IMR-90 (cell line): ENCODE measurements around the gene GPRIN3. TPM values are rescaled to one million over a fixed set of nuclear protein-coding genes. Genes with fewer than 3 reads are reported as not detected.
A peak's percentile ranks its signal among the peaks of the same experiment; 100 is the strongest.

Experiments
- ATAC-seq: fragments of 200-7000 bp; cut with Tn5 transposase; 2 replicates; pipeline ENCODE4 v1.9.1; 2020; ENCODE audit warnings: low read depth, mild to moderate bottlenecking, moderate library complexity
- BruUV-seq: library from RNA; stranded (reverse); fragments of 400-500 nt; replicated peaks from 2 replicates; lab custom pipeline; 2021; lab: Mats Ljungman, UMichigan
- CTCF ChIA-PET: fragments of 300-600 bp; formaldehyde crosslinking; extraction: SDS; loops from one replicate; lab custom pipeline; 2021; ENCODE audit warnings: antibody characterized with exemption; lab: Yijun Ruan, JAX
- POLR2A ChIA-PET: fragments of 300-600 bp; sonication (Branson Sonifier 250); formaldehyde crosslinking; loops from one replicate; lab custom pipeline; 2022; ENCODE audit warnings: antibody characterized with exemption; ENCODE audit not compliant: unreplicated experiment; lab: Charles Lee
- DNase-seq: peaks from one replicate; pipeline ENCODE4 v3.0.0; 2013
- H2AFZ ChIP-seq: replicated peaks from 2 replicates; pipeline ENCODE3; 2013; ENCODE audit warnings: low read length, mild to moderate bottlenecking; ENCODE audit not compliant: poor library complexity
- H2AK5ac ChIP-seq: 2 replicates; pipeline ENCODE4 v1.6.1; 2013; ENCODE audit warnings: low read depth, low read length, inconsistent platforms
- H2AK9ac ChIP-seq: replicated peaks from 2 replicates; pipeline ENCODE3; 2013; ENCODE audit warnings: mild to moderate bottlenecking, low read depth, low read length, moderate library complexity; ENCODE audit not compliant: poor library complexity
- H2BK120ac ChIP-seq: 2 replicates; pipeline ENCODE4 v1.6.1; 2013; ENCODE audit warnings: low read depth, low read length, inconsistent platforms
- H2BK15ac ChIP-seq: 3 replicates; pipeline ENCODE4 v1.6.1; 2013; ENCODE audit warnings: low read depth, low read length, inconsistent platforms
- H2BK20ac ChIP-seq: 2 replicates; pipeline ENCODE4 v1.6.1; 2013; ENCODE audit warnings: low read depth, mild to moderate bottlenecking, inconsistent platforms, low read length, moderate library complexity
- H2BK5ac ChIP-seq: 2 replicates; pipeline ENCODE4 v1.6.1; 2013; ENCODE audit warnings: mild to moderate bottlenecking, low read depth, low read length, inconsistent platforms; ENCODE audit not compliant: poor library complexity, severe bottlenecking
- H3K14ac ChIP-seq: replicated peaks from 2 replicates; pipeline ENCODE4 v1.6.1; 2013; ENCODE audit warnings: low read depth, low read length, inconsistent platforms
- H3K18ac ChIP-seq: 2 replicates; pipeline ENCODE4 v1.6.1; 2013; ENCODE audit warnings: low read depth, low read length, control low read depth
- H3K23ac ChIP-seq: 2 replicates; pipeline ENCODE4 v1.6.1; 2013; ENCODE audit warnings: low read depth, low read length, inconsistent platforms
- H3K27ac ChIP-seq: 2 replicates; pipeline ENCODE4 v1.5.1; 2013; ENCODE audit warnings: mild to moderate bottlenecking, control low read depth, low read length; ENCODE audit not compliant: insufficient read depth
- H3K27me3 ChIP-seq: 2 replicates; pipeline ENCODE4 v1.6.1; 2013; ENCODE audit warnings: low read length; ENCODE audit not compliant: control insufficient read depth, insufficient read depth
- H3K36me3 ChIP-seq: 2 replicates; pipeline ENCODE4 v1.6.1; 2013; ENCODE audit warnings: low read length, mixed read lengths; ENCODE audit not compliant: control insufficient read depth, insufficient read depth
- H3K4ac ChIP-seq: 2 replicates; pipeline ENCODE4 v1.6.1; 2013; ENCODE audit warnings: low read depth, low read length, inconsistent platforms
- H3K4me1 ChIP-seq: 2 replicates; pipeline ENCODE4 v1.6.1; 2013; ENCODE audit warnings: low read length, mixed read lengths; ENCODE audit not compliant: control insufficient read depth, insufficient read depth
- H3K4me2 ChIP-seq: 2 replicates; pipeline ENCODE4 v1.6.1; 2013; ENCODE audit warnings: low read depth, mild to moderate bottlenecking, control low read depth, low read length, moderate library complexity
- H3K4me3 ChIP-seq: 2 replicates; pipeline ENCODE4 v1.5.1; 2013; ENCODE audit warnings: low read depth, mild to moderate bottlenecking, control low read depth, low read length, moderate library complexity; ENCODE audit not compliant: insufficient read depth
- H3K56ac ChIP-seq: 2 replicates; pipeline ENCODE4 v1.6.1; 2013; ENCODE audit warnings: low read length, inconsistent platforms; ENCODE audit not compliant: insufficient read depth; ENCODE audit errors: extremely low read depth
- H3K79me1 ChIP-seq, 2 experiments: 2 replicates each; pipeline ENCODE4 v1.6.1; 2013; ENCODE audit warnings: low read length in 2 of 2, inconsistent platforms in 1 of 2, low read depth in 1 of 2
- H3K9ac ChIP-seq: 2 replicates; pipeline ENCODE4 v1.6.1; 2013; ENCODE audit warnings: low read depth, low read length, control low read depth
- H3K9me1 ChIP-seq: 2 replicates; pipeline ENCODE4 v1.6.1; 2013; ENCODE audit warnings: low read length, inconsistent platforms; ENCODE audit not compliant: insufficient read depth
- H3K9me3 ChIP-seq: 2 replicates; pipeline ENCODE4 v1.6.1; 2013; ENCODE audit warnings: low read length; ENCODE audit not compliant: control insufficient read depth, insufficient read depth
- H4K20me1 ChIP-seq: 2 replicates; pipeline ENCODE4 v1.6.1; 2013; ENCODE audit warnings: low read length, inconsistent platforms; ENCODE audit not compliant: insufficient read depth
- H4K5ac ChIP-seq: 2 replicates; pipeline ENCODE4 v1.6.1; 2013; ENCODE audit warnings: mild to moderate bottlenecking, low read depth, low read length, control low read depth
- H4K8ac ChIP-seq, 2 experiments: 2 replicates each; pipeline ENCODE4 v1.6.1; 2013; ENCODE audit warnings: low read depth in 2 of 2, low read length in 2 of 2, control low read depth in 1 of 2, inconsistent platforms in 1 of 2
- H4K91ac ChIP-seq: 2 replicates; pipeline ENCODE4 v1.6.1; 2013; ENCODE audit warnings: low read depth, low read length, inconsistent platforms; ENCODE audit not compliant: insufficient read depth
- CEBPB ChIP-seq: IDR thresholded peaks from 2 replicates; pipeline ENCODE4 v1.6.1; 2012; ENCODE audit warnings: low read depth, low read length, improper control_type of control experiment
- CHD1 ChIP-seq: IDR thresholded peaks from 2 replicates; pipeline ENCODE4 v1.6.1; 2012; ENCODE audit warnings: low read depth, low read length, improper control_type of control experiment
- FOS ChIP-seq: fragments of 150-350 bp; IDR thresholded peaks from 2 replicates; pipeline ENCODE4 v1.6.1; 2016; ENCODE audit warnings: low read depth, low read length
- MAFK ChIP-seq: IDR thresholded peaks from 2 replicates; pipeline ENCODE4 v1.6.1; 2012; ENCODE audit warnings: low read depth, low read length, improper control_type of control experiment
- NFE2L2 ChIP-seq: fragments of 150-350 bp; IDR thresholded peaks from 2 replicates; pipeline ENCODE4 v1.6.1; 2016; ENCODE audit warnings: low read depth, mild to moderate bottlenecking, low read length
- WGBS, 2 experiments: methylation state at CpG; one replicate each; pipeline versions ENCODE4 v1.1.5 to v1.1.7; 2013; ENCODE audit warnings: missing lambda C conversion rate in 2 of 2; ENCODE audit not compliant: insufficient read length in 1 of 2; ENCODE audit errors: extremely low coverage in 2 of 2; 5-methylcytosine and 5-hydroxymethylcytosine counted together
- dilution Hi-C: fragments of 300-500 bp; cut with HindIII; formaldehyde crosslinking; loops from one replicate; pipeline ENCODE4 v1.14.3; 2018; ENCODE audit warnings: low sequenced_read_pairs; ENCODE audit not compliant: unreplicated experiment
- in situ Hi-C: fragments of 300-500 bp; cut with MboI; formaldehyde crosslinking; loops from 3 replicates; pipeline ENCODE4 v1.14.3; 2019; ENCODE audit warnings: low sequenced_read_pairs, inconsistent platforms, mixed read lengths
- intact Hi-C: fragments of 100-400 bp; cut with micrococcal nuclease; formaldehyde crosslinking; loops from 2 replicates; pipeline ENCODE4 v1.10.0; 2022
- polyA plus RNA-seq, 3 experiments: library from polyadenylated mRNA; depleted of rRNA; stranded (reverse); fragments of >200 nt; gene quantifications; 2 replicates each; pipeline ENCODE4 v1.2.3, GENCODE V29; 2012; ENCODE audit warnings: low replicate concordance in 1 of 3
- total RNA-seq: library from RNA; depleted of rRNA; stranded (reverse); fragments of >200 nt; gene quantifications from 2 replicates; pipeline ENCODE4 v1.2.3, GENCODE V29; 2012

The GPRIN3 gene
- total and polyA plus RNA-seq, 2 of the 4 experiments (the other 2 are of a cell fraction): under 0.01 TPM; not detected in 1

- Histone ChIP-seq H3K4me1 (no peaks in the 10 kb centered on the region), H2BK20ac (no peak overlapping the region), H3K9me1 (no peaks in the 10 kb centered on the region), H2AK5ac (no peak overlapping the region), H2AFZ (peak overlapping the region; percentile 56), H3K9ac (no peak overlapping the region), H3K4ac (no peak overlapping the region), H4K8ac (no peak overlapping the region), H4K20me1 (no peaks in the 10 kb centered on the region), H2BK15ac (no peak overlapping the region), H2AK9ac (no peak overlapping the region), H3K27me3 (peaks cover 6% of the 10 kb centered on the region; the same call in 1 of the 2 replicates), H4K5ac (no peak overlapping the region), H3K36me3 (no peaks in the 10 kb centered on the region), H3K56ac (no peak overlapping the region), H3K23ac (no peak overlapping the region), H3K4me2 (no peak overlapping the region), H4K91ac (no peak overlapping the region), H3K9me3 (no peaks in the 10 kb centered on the region), H3K4me3 (no peak overlapping the region), H2BK5ac (no peak overlapping the region), H3K27ac (no peak overlapping the region), H2BK120ac (no peak overlapping the region), H3K18ac (no peak overlapping the region), H3K79me1 (no peaks in the 10 kb centered on the region), H3K14ac (no peak overlapping the region)
- ATAC-seq (no peak), DNase-seq (no peak)
- TF ChIP-seq CHD1 (no peak), NFE2L2 (no peak), MAFK (no peak), FOS (no peak), CEBPB (no peak)
- intact Hi-C loops: no loop called here
- POLR2A ChIA-PET: no interaction called here
- BruUV-seq: no TSS peak
- dilution Hi-C loops: no loop called here
- WGBS, 2 experiments: 17% methylated on average over 1 of the region's 11 CpGs; no CpG with 5 or more reads in 1 of the 2 experiments
- in situ Hi-C loops: loop anchor here (25.0 kb wide), 1 partner anchor 663 kb away; no protein-coding TSS in a partner anchor
- CTCF ChIA-PET: interaction anchor here (1.4 kb wide), 1 partner anchor 186 kb away, joined by 3 read pairs; no protein-coding TSS in a partner anchor
Observed at GRCh38 chr4:89248879-89249281, 58.7 kb downstream of the GPRIN3 start.
